Epithelial cell of esophagus (primary cell): Measurements from ENCODE around the gene DNPH1.

Experiments
- DNase-seq: peaks from one replicate; pipeline ENCODE4 v3.0.0; 2010; ENCODE audit warnings: low read depth
- H3K4me3 ChIP-seq: 2 replicates; pipeline ENCODE4 v1.5.1; 2011; ENCODE audit warnings: mild to moderate bottlenecking, low read length, control low read depth
- TF ChIP-seq, protein P1 (sequence below): IDR thresholded peaks from 2 replicates; pipeline ENCODE4 v1.5.1; 2011; ENCODE audit warnings: low read depth, mild to moderate bottlenecking, low read length, control low read depth, inconsistent platforms; ENCODE audit not compliant: insufficient read depth; ENCODE audit errors: missing control alignments

Gene DNPH1

DNA sequence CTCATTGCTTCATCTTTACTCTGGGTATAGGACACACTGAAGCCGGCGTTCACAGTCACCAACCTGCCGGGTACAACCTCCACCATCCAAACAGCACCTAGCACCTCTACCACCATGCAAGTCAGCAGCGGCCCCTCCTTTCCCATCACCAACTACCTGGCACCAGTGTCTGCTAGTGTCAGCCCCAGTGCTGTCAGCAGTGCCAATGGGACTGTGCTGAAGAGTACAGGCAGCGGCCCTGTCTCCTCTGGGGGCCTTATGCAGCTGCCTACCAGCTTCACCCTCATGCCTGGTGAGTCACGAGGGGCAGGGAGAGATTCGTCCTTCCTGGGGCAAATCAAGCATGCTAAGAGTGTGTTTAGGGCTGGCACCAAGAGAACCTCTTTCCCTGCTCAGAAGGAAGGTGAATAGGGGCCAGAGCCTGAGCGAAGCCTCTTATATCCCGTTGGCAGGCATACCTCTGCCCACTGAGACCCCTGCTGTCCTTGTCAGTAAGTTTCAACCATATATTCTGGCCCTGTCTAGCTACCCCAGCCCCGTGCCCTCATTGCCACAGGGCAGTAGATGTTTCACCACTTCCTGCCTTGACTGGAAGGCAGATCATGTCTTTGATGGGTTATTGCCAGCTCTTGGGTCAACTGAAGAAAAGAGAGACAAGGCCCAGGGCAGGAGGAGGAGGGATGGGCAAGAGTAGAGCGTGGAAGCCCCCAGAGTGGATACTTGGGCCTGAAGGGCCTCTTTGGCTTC is 53.4 kb downstream of the DNPH1 start:
- TF ChIP-seq, protein P1, sequence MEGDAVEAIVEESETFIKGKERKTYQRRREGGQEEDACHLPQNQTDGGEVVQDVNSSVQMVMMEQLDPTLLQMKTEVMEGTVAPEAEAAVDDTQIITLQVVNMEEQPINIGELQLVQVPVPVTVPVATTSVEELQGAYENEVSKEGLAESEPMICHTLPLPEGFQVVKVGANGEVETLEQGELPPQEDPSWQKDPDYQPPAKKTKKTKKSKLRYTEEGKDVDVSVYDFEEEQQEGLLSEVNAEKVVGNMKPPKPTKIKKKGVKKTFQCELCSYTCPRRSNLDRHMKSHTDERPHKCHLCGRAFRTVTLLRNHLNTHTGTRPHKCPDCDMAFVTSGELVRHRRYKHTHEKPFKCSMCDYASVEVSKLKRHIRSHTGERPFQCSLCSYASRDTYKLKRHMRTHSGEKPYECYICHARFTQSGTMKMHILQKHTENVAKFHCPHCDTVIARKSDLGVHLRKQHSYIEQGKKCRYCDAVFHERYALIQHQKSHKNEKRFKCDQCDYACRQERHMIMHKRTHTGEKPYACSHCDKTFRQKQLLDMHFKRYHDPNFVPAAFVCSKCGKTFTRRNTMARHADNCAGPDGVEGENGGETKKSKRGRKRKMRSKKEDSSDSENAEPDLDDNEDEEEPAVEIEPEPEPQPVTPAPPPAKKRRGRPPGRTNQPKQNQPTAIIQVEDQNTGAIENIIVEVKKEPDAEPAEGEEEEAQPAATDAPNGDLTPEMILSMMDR: no peak
- DNase-seq: no peak
- no peak overlapping the region for H3K4me3 ChIP-seq
